Calu3 (cell line): ENCODE results near the gene TRAT1. TPM values are rescaled to one million over a fixed set of nuclear protein-coding genes. Genes with fewer than 3 reads are reported as not detected.

ENCODE experiments used
- Bru-seq: library from RNA; stranded (reverse); fragments of 400-500 nt; gene quantifications from one replicate; lab custom pipeline; 2021; lab: Mats Ljungman, UMichigan
- BruChase-seq, 2 experiments: library from RNA; stranded (reverse); fragments of 400-500 nt; gene quantifications; one replicate each; lab custom pipeline; 2021; lab: Mats Ljungman, UMichigan
- BruUV-seq: library from RNA; stranded (reverse); fragments of 400-500 nt; replicated peaks from 2 replicates; lab custom pipeline; 2021; lab: Mats Ljungman, UMichigan
- CTCF ChIA-PET: fragments of 300-600 bp; sonication (Branson Sonifier 250); formaldehyde crosslinking; loops from one replicate; lab custom pipeline; 2022; ENCODE audit warnings: antibody characterized with exemption; lab: Charles Lee
- DNase-seq: peaks from one replicate; pipeline ENCODE4 v3.0.0; 2022
- H3K27ac Mint-ChIP-seq: one replicate; pipeline ENCODE4 v1.8.0; 2022; ENCODE audit warnings: mixed read lengths; ENCODE audit not compliant: unreplicated experiment
- H3K27me3 Mint-ChIP-seq: one replicate; pipeline ENCODE4 v1.8.0; 2022; ENCODE audit warnings: mixed read lengths; ENCODE audit not compliant: unreplicated experiment
- H3K36me3 Mint-ChIP-seq: one replicate; pipeline ENCODE4 v1.8.0; 2022; ENCODE audit warnings: mild to moderate bottlenecking, moderate library complexity, mixed read lengths; ENCODE audit not compliant: insufficient read depth, unreplicated experiment
- H3K4me1 Mint-ChIP-seq: one replicate; pipeline ENCODE4 v1.8.0; 2022; ENCODE audit warnings: mild to moderate bottlenecking, low read depth, mixed read lengths; ENCODE audit not compliant: unreplicated experiment
- H3K4me3 Mint-ChIP-seq: one replicate; pipeline ENCODE4 v1.8.0; 2022; ENCODE audit warnings: mild to moderate bottlenecking, low read depth, moderate library complexity, mixed read lengths; ENCODE audit not compliant: unreplicated experiment
- H3K9me3 Mint-ChIP-seq: one replicate; pipeline ENCODE4 v1.8.0; 2022; ENCODE audit warnings: low read depth, mixed read lengths; ENCODE audit not compliant: unreplicated experiment
- intact Hi-C: fragments of 100-400 bp; cut with micrococcal nuclease; formaldehyde crosslinking; loops from one replicate; pipeline ENCODE4 v1.10.0; 2022; ENCODE audit not compliant: unreplicated experiment
- long read RNA-seq: library from polyadenylated mRNA; stranded (forward); transcript quantifications from one replicate; pipeline ENCODE4 v2.0.0, GENCODE V29; 2022
- total RNA-seq: library from RNA; stranded (reverse); gene quantifications from 2 replicates; pipeline ENCODE4 v1.2.3, GENCODE V29; 2022
- TF ChIP-seq, protein P1 (sequence below): fragments of 200-600 bp; IDR thresholded peaks from one replicate; pipeline ENCODE4 v1.8.0; 2022; ENCODE audit warnings: antibody characterized with exemption; ENCODE audit not compliant: unreplicated experiment

TRAT1 gene
- not detected in 2 replicates for total RNA-seq
- Bru-seq, nascent RNA, result not detected
- BruChase-seq, experiment 1, labeled RNA remaining after a 6-hour chase, result not detected
- not detected for BruChase-seq, experiment 2, labeled RNA remaining after a 2-hour chase
- long read RNA-seq, result 0 reads

DNA sequence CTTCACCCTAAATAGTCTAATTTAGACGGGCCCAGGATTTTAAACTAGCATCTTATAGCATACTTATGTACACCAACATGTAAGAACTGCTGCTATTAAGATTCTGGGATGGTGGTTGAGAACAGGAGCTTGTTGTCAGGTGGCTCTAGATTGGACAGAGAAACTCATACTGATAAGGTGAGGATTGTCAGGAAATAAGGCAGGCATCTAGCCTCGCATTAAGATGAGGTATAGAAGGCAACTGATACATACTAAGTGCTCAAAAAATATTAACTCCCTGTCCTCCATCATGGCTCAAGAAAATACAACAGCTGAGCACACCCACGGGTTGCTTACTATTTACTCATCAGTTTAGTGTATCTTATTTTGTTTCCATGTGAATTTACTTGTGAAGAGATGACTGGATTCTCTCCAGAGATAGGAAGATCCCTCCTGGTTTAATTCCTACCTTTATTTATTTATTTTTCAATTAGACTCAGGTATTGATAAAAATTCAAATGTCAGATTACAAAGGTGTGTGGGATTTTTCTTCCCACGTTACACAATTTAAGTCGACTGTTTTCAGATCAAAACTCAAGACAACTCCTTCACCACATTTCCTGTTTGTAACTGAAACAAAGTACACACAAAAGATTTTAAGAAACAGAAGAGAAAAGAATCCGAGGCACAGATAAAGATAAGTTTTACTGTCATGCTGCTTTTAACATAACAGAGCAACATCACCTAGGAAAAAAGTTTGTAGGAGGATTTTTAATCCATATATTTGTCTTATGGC lies at the start of gene TRAT1:
TRAT1 (plus strand) TSS at position 664 of the 775 bp plus-strand sequence. CDS start 142 bp downstream, outside the sequence.
- TF ChIP-seq, protein P1, sequence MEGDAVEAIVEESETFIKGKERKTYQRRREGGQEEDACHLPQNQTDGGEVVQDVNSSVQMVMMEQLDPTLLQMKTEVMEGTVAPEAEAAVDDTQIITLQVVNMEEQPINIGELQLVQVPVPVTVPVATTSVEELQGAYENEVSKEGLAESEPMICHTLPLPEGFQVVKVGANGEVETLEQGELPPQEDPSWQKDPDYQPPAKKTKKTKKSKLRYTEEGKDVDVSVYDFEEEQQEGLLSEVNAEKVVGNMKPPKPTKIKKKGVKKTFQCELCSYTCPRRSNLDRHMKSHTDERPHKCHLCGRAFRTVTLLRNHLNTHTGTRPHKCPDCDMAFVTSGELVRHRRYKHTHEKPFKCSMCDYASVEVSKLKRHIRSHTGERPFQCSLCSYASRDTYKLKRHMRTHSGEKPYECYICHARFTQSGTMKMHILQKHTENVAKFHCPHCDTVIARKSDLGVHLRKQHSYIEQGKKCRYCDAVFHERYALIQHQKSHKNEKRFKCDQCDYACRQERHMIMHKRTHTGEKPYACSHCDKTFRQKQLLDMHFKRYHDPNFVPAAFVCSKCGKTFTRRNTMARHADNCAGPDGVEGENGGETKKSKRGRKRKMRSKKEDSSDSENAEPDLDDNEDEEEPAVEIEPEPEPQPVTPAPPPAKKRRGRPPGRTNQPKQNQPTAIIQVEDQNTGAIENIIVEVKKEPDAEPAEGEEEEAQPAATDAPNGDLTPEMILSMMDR, result no peak
- Mint-ChIP-seq H3K4me3 (no peak within 1 kb of the TSS), H3K9me3 (no peaks in the 10 kb centered on the region), H3K27ac (no peak within 1 kb of the TSS), H3K4me1 (peaks cover 7% of the 10 kb centered on the region), H3K27me3 (no peaks in the 10 kb centered on the region), H3K36me3 (no peaks in the 10 kb centered on the region)
- DNase-seq, result no peak
- BruUV-seq, result no TSS peak
- intact Hi-C loops, result no loop called here
- CTCF ChIA-PET, result no interaction called here

DNA sequence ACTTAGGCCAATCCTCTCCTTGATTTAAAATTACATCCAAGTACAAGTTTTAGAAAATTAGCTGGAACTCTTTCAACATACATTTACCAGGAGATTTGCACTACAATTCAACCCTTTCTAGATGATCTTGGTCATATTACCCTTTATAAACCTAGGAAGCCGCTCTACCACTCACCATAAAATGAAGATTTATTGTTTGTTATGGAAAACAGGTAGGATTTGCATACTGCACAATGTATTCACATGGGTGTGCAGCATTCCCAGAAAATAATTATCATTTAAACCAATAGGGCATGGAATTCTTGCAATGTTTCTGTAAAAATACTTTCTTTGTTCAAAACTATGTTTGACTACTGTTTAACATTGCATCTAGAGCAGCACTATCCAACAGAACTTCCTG lies 46.9 kb upstream of the TRAT1 start:
- CTCF ChIA-PET, result no interaction called here
- no TSS peak for BruUV-seq
- Mint-ChIP-seq H3K27me3 (no peaks in the 10 kb centered on the region), H3K4me3 (no peak overlapping the region), H3K4me1 (no peaks in the 10 kb centered on the region), H3K9me3 (no peaks in the 10 kb centered on the region), H3K27ac (no peak overlapping the region), H3K36me3 (no peaks in the 10 kb centered on the region)
- TF ChIP-seq, protein P1, result no peak
- intact Hi-C loops, result no loop called here
- no peak for DNase-seq

- DNase-seq, result no peak
- CTCF ChIA-PET, result no interaction called here
- BruUV-seq, result no TSS peak
- Mint-ChIP-seq H3K4me1 (no peaks in the 10 kb centered on the region), H3K27me3 (no peaks in the 10 kb centered on the region), H3K27ac (no peak overlapping the region), H3K9me3 (no peaks in the 10 kb centered on the region), H3K4me3 (no peak overlapping the region), H3K36me3 (no peaks in the 10 kb centered on the region)
- TF ChIP-seq, protein P1, result no peak
- intact Hi-C loops, result no loop called here
Measured at GRCh38 chr3:108779496-108779895, 43.1 kb upstream of the TRAT1 start.

DNA sequence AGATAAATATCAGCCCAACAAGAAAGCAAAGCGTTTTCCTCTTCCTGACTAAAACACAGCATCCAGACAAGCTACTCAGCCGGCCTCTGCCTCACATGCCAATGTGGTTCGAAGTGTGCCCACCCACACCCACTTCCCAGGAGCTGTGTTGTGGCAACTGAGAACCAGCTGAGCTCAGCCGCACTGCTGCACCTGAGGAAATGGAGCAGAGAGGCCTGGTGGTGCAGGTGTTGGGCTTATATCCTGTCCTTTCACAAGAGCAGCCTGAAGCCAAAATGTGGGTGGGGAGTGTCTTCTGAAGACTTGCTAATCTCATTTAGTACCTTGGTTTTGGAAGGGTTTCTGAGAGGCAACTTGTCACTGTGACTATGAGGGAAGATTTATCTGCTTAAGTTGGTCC lies 42.4 kb upstream of the TRAT1 start:
- DNase-seq, result no peak
- Mint-ChIP-seq H3K4me3 (no peak overlapping the region), H3K4me1 (no peaks in the 10 kb centered on the region), H3K27ac (no peak overlapping the region), H3K9me3 (no peaks in the 10 kb centered on the region), H3K36me3 (no peaks in the 10 kb centered on the region), H3K27me3 (no peaks in the 10 kb centered on the region)
- CTCF ChIA-PET, result no interaction called here
- intact Hi-C loops, result no loop called here
- BruUV-seq, result no TSS peak
- TF ChIP-seq, protein P1, result no peak
